Large intestine (tissue), 3 donors: ENCODE measurements around the gene ST3GAL2. TPM values are rescaled to one million over a fixed set of nuclear protein-coding genes. Genes with fewer than 3 reads are reported as not detected.

Source experiments
- DNase-seq, 2 donors: peaks; one replicate each; pipeline versions ENCODE4 v3.0.0 to v3.0.0-alpha.2; 2013
- H3K27ac ChIP-seq: one replicate; pipeline ENCODE4 v1.5.1; 2013; ENCODE audit warnings: low read length
- H3K27me3 ChIP-seq: 2 replicates; pipeline ENCODE4 v1.6.1; 2013; ENCODE audit warnings: low read length; ENCODE audit not compliant: control insufficient read depth, insufficient read depth
- H3K36me3 ChIP-seq: 2 replicates; pipeline ENCODE4 v1.6.1; 2013; ENCODE audit warnings: low read length; ENCODE audit not compliant: control insufficient read depth, insufficient read depth
- H3K4me1 ChIP-seq: one replicate; pipeline ENCODE4 v1.6.1; 2013; ENCODE audit warnings: low read length; ENCODE audit not compliant: control insufficient read depth, insufficient read depth
- H3K4me3 ChIP-seq: one replicate; pipeline ENCODE4 v1.5.1; 2013; ENCODE audit warnings: low read length
- H3K9me3 ChIP-seq: one replicate; pipeline ENCODE4 v1.6.1; 2013; ENCODE audit warnings: mild to moderate bottlenecking, low read depth, low read length, moderate library complexity; ENCODE audit not compliant: control insufficient read depth
- WGBS: methylation state at CpG from one replicate; pipeline ENCODE4 v1.1.5; 2013; ENCODE audit warnings: low lambda C conversion rate; ENCODE audit not compliant: insufficient coverage; 5-methylcytosine and 5-hydroxymethylcytosine counted together
- polyA plus RNA-seq: library from polyadenylated mRNA; unstranded; fragments of 120-200 nt; gene quantifications from one replicate; pipeline ENCODE4 v1.2.1, GENCODE V29; 2013

The ST3GAL2 gene
- polyA plus RNA-seq, 1 donor = 19.7 TPM

- Histone ChIP-seq H3K36me3 (peaks cover 47% of the 10 kb centered on the region), H3K27ac (no peak overlapping the region), H3K4me3 (no peak overlapping the region), H3K27me3 (no peaks in the 10 kb centered on the region), H3K4me1 (no peaks in the 10 kb centered on the region), H3K9me3 (no peaks in the 10 kb centered on the region)
- DNase-seq = no peak
- WGBS = no CpG with 5 or more reads among the region's 9 CpGs
Measured at GRCh38 chr16:70331588-70332358, 107.1 kb downstream of the ST3GAL2 start.

GRCh38 chr16:70331091-70331490 lies 107.8 kb downstream of the ST3GAL2 start:
- H3K27me3 ChIP-seq = no peaks in the 10 kb centered on the region
- H3K4me3 ChIP-seq = no peak overlapping the region
- H3K27ac ChIP-seq = no peak overlapping the region
- H3K36me3 ChIP-seq = peaks cover 43% of the 10 kb centered on the region
- H3K9me3 ChIP-seq = no peaks in the 10 kb centered on the region
- H3K4me1 ChIP-seq = no peaks in the 10 kb centered on the region
- DNase-seq = no peak
- no CpG with 5 or more reads among the region's 1 CpG for WGBS

Other genes starting within 250 kb of the ST3GAL2 start
- 15.1 TPM for gene EXOSC6, start 187.2 kb downstream of the ST3GAL2 start, polyA plus RNA-seq
- gene AARS1, start 149.6 kb downstream of the ST3GAL2 start, polyA plus RNA-seq = 53.0 TPM
- gene DDX19B, start 139.9 kb downstream of the ST3GAL2 start, polyA plus RNA-seq = 28.5 TPM
- 31.6 TPM for gene DDX19A, start 92.2 kb downstream of the ST3GAL2 start, polyA plus RNA-seq
- gene FCSK, start 15.5 kb upstream of the ST3GAL2 start, polyA plus RNA-seq = 38.0 TPM
- 59.6 TPM for gene COG4, start 84.5 kb upstream of the ST3GAL2 start, polyA plus RNA-seq
- gene SF3B3, start 84.7 kb upstream of the ST3GAL2 start, polyA plus RNA-seq = 202 TPM
- 16.9 TPM for gene IL34, start 207.5 kb upstream of the ST3GAL2 start, polyA plus RNA-seq
- gene MTSS2, start 247.0 kb upstream of the ST3GAL2 start, polyA plus RNA-seq = 27.1 TPM